HG03439 (cell line): ENCODE measurements around the gene LDLRAP1.
"Not testable (repeated sequence)": the region's sequence is repeated elsewhere in the genome, so short reads cannot be mapped to it uniquely, and the experiment has no call there.

Experiments
- ATAC-seq: cut with Tn5 transposase; IDR thresholded peaks from one replicate; pipeline ENCODE4 v1.9.1; 2021; ENCODE audit warnings: mild to moderate bottlenecking, moderate library complexity; ENCODE audit not compliant: unreplicated experiment

Gene LDLRAP1

GRCh38 chr1:25573591-25573930 lies 30.2 kb downstream of the LDLRAP1 start:
- no peak for ATAC-seq

GRCh38 chr1:25573961-25574360 lies 30.6 kb downstream of the LDLRAP1 start:
- no peak for ATAC-seq

GRCh38 chr1:25575191-25575590 lies 31.8 kb downstream of the LDLRAP1 start:
- no peak for ATAC-seq

GRCh38 chr1:25576459-25577133 lies 33.2 kb downstream of the LDLRAP1 start:
- ATAC-seq: no peak

- ATAC-seq: no peak
Measured at GRCh38 chr1:25577134-25577920, 33.9 kb downstream of the LDLRAP1 start.

- ATAC-seq: no peak
Measured at GRCh38 chr1:25579292-25580252, 36.2 kb downstream of the LDLRAP1 start.

- ATAC-seq: no peak
Measured at GRCh38 chr1:25580927-25581326, 37.5 kb downstream of the LDLRAP1 start.

GRCh38 chr1:25581764-25582163 lies 38.4 kb downstream of the LDLRAP1 start:
- no peak for ATAC-seq

GRCh38 chr1:25583519-25584370 lies 40.3 kb downstream of the LDLRAP1 start:
- ATAC-seq: no peak

GRCh38 chr1:25586181-25586588 lies 42.8 kb downstream of the LDLRAP1 start:
- no peak for ATAC-seq

- ATAC-seq: no peak
Measured at GRCh38 chr1:25587290-25587689, 43.9 kb downstream of the LDLRAP1 start.

- not testable (repeated sequence) for ATAC-seq
Measured at GRCh38 chr1:25588224-25588623, 44.8 kb downstream of the LDLRAP1 start.

GRCh38 chr1:25588786-25589185 lies 45.4 kb downstream of the LDLRAP1 start:
- not testable (repeated sequence) for ATAC-seq

- no peak for ATAC-seq
Measured at GRCh38 chr1:25590096-25590824, 46.9 kb downstream of the LDLRAP1 start.

- no peak for ATAC-seq
Measured at GRCh38 chr1:25593861-25594260, 50.5 kb downstream of the LDLRAP1 start.

- no peak for ATAC-seq
Measured at GRCh38 chr1:25594971-25595370, 51.6 kb downstream of the LDLRAP1 start.

- ATAC-seq: not testable (repeated sequence)
Measured at GRCh38 chr1:25596641-25597040, 53.2 kb downstream of the LDLRAP1 start.

- ATAC-seq: no peak
Measured at GRCh38 chr1:25598879-25599278, 55.5 kb downstream of the LDLRAP1 start.

- no peak for ATAC-seq
Measured at GRCh38 chr1:25599969-25600610, 56.7 kb downstream of the LDLRAP1 start.
